ENCODE results near the gene IL10.

- TF ChIP-seq POLR2A (IDR thresholded peaks at IDR 0.05): no peak
- TF ChIP-seq CTCF (IDR thresholded peaks at IDR 0.05): peak; percentile 15 to 54 (median 38)
These were observed 36.3 kb upstream of the IL10 start for GRCh38 chr1:206808615-206809014.

All from heart left ventricle (tissue), 13 donors.